Gastroesophageal sphincter (tissue), 4 donors: ENCODE data around the gene SFTA2. TPM values are rescaled to one million over a fixed set of nuclear protein-coding genes. Genes with fewer than 3 reads are reported as not detected.

Experiments used
- ATAC-seq: fragments of 150-250 bp; one replicate; pipeline ENCODE4 v1.9.1; 2016; ENCODE audit warnings: mild to moderate bottlenecking, moderate library complexity
- H3K27ac ChIP-seq, 4 donors: fragments of 200-600 bp; sonication (generic) in 3 of 4; 1 replicate in 3 of 4; 2 replicates in 1 of 4; pipeline ENCODE4 v1.5.1; 2016 to 2019
- H3K27me3 ChIP-seq: fragments of 200-600 bp; sonication (generic); one replicate; pipeline ENCODE4 v1.5.1; 2019
- H3K36me3 ChIP-seq, 2 donors: fragments of 200-600 bp; sonication (generic); one replicate each; pipeline ENCODE4 v1.5.1; 2019; ENCODE audit warnings: control low read depth in 1 of 2
- H3K4me1 ChIP-seq, 3 donors: fragments of 200-600 bp; sonication (generic); 1 replicate in 2 of 3; 2 replicates in 1 of 3; pipeline ENCODE4 v1.5.1; 2016 to 2019; ENCODE audit warnings: control low read depth in 2 of 3
- H3K4me3 ChIP-seq, 2 donors: fragments of 200-600 bp; sonication (generic); one replicate each; pipeline ENCODE4 v1.5.1; 2019; ENCODE audit warnings: mild to moderate bottlenecking in 1 of 2, moderate library complexity in 1 of 2
- H3K9me3 ChIP-seq, 3 donors: fragments of 200-600 bp; sonication (generic); one replicate each; pipeline ENCODE4 v1.5.1; 2017 to 2019; ENCODE audit warnings: control low read depth in 2 of 3
- CTCF ChIP-seq, 4 experiments: fragments of 200-600 bp in 2 of 4; fragments of 450-650 bp in 2 of 4; sonication (generic) in 1 of 4; IDR thresholded peaks; one replicate each; pipeline ENCODE4 v1.5.1; 2017 to 2019; ENCODE audit warnings: antibody characterized with exemption in 4 of 4, mild to moderate bottlenecking in 2 of 4, moderate library complexity in 2 of 4
- EP300 ChIP-seq: sonication (generic); formaldehyde crosslinking; IDR thresholded peaks from one replicate; pipeline ENCODE4 v1.6.1; 2017; ENCODE audit warnings: antibody characterized with exemption, mild to moderate bottlenecking
- POLR2A ChIP-seq, 2 donors: fragments of 450-650 bp; IDR thresholded peaks; one replicate each; pipeline ENCODE4 v1.6.1; 2017; ENCODE audit warnings: antibody characterized with exemption in 2 of 2, mild to moderate bottlenecking in 2 of 2, moderate library complexity in 1 of 2
- POLR2AphosphoS5 ChIP-seq: sonication (generic); formaldehyde crosslinking; IDR thresholded peaks from one replicate; pipeline ENCODE4 v1.6.1; 2017; ENCODE audit warnings: antibody characterized with exemption
- WGBS, 2 donors: methylation state at CpG; one replicate each; pipeline ENCODE4 v1.1.5; 2018; ENCODE audit warnings: low coverage in 1 of 2; 5-methylcytosine and 5-hydroxymethylcytosine counted together
- total RNA-seq, 4 donors: library from RNA; depleted of rRNA; stranded (reverse); fragments of >200 nt; gene quantifications; one replicate each; pipeline ENCODE4 v1.1.0, GENCODE V29; 2016

SFTA2 gene
- total RNA-seq, 4 donors from 2014 or later: not detected

GRCh38 chr6:30922447-30922852, 9.5 kb downstream of the SFTA2 start:
- peaks cover 0 to 96% of the 10 kb centered on the region in 2 donors for H3K36me3 ChIP-seq
- TF ChIP-seq POLR2A (IDR thresholded peaks at IDR 0.05): no peak
- no peak for TF ChIP-seq CTCF (IDR thresholded peaks at IDR 0.05)
- no peak for TF ChIP-seq POLR2AphosphoS5
- no peak for TF ChIP-seq EP300
- no peak overlapping the region for H3K27ac ChIP-seq
- no peaks in the 10 kb centered on the region for H3K9me3 ChIP-seq
- H3K4me1 ChIP-seq: no peaks in the 10 kb centered on the region
- ATAC-seq: no peak
- H3K27me3 ChIP-seq: no peaks in the 10 kb centered on the region
- H3K4me3 ChIP-seq: no peak overlapping the region
- 87% methylated on average over 3 of the region's 7 CpGs; no CpG with 5 or more reads in 1 of the 2 donors for WGBS, 2 donors

- peaks cover 0 to 73% of the 10 kb centered on the region in 2 donors for H3K36me3 ChIP-seq
- TF ChIP-seq CTCF (IDR thresholded peaks at IDR 0.05) (no peak), EP300 (no peak), POLR2AphosphoS5 (no peak), POLR2A (IDR thresholded peaks at IDR 0.05) (no peak)
Measured at GRCh38 chr6:30918670-30919069, 13.3 kb downstream of the SFTA2 start.

GRCh38 chr6:30917487-30917886, 14.5 kb downstream of the SFTA2 start:
- Histone ChIP-seq H3K4me3 (no peak overlapping the region), H3K4me1 (peaks cover 3 to 32% (median 17%) of the 10 kb centered on the region in 3 donors), H3K27ac (no peak overlapping the region), H3K36me3 (peaks cover 0 to 69% of the 10 kb centered on the region in 2 donors), H3K27me3 (no peaks in the 10 kb centered on the region), H3K9me3 (no peaks in the 10 kb centered on the region)
- ATAC-seq: no peak
- TF ChIP-seq CTCF (IDR thresholded peaks at IDR 0.05): no peak
- TF ChIP-seq POLR2A (IDR thresholded peaks at IDR 0.05): no peak
- no peak for TF ChIP-seq POLR2AphosphoS5
- TF ChIP-seq EP300: no peak
- 84 to 90% methylated on average over 6 of the region's 8 CpGs for WGBS, 2 donors

More at GRCh38 chr6:30918670-30919069, 13.3 kb downstream of the SFTA2 start:
- Histone ChIP-seq H3K4me3 (no peak overlapping the region), H3K27ac (no peak overlapping the region), H3K4me1 (peaks cover 3 to 23% (median 14%) of the 10 kb centered on the region in 3 donors), H3K27me3 (no peaks in the 10 kb centered on the region), H3K9me3 (no peaks in the 10 kb centered on the region)
- ATAC-seq: no peak
- 82 to 94% methylated on average over 8 of the region's 8 CpGs for WGBS, 2 donors

GRCh38 chr6:30917041-30917440, 14.9 kb downstream of the SFTA2 start:
- H3K4me1 ChIP-seq: peaks cover 3 to 32% (median 17%) of the 10 kb centered on the region in 3 donors
- H3K27me3 ChIP-seq: no peaks in the 10 kb centered on the region
- 87 to 89% methylated on average over 4 to 5 of the region's 7 CpGs for WGBS, 2 donors
- H3K9me3 ChIP-seq: no peaks in the 10 kb centered on the region
- no peak overlapping the region for H3K4me3 ChIP-seq
- no peak overlapping the region for H3K27ac ChIP-seq
- ATAC-seq: no peak
- TF ChIP-seq CTCF (IDR thresholded peaks at IDR 0.05): no peak
- no peak for TF ChIP-seq EP300
- TF ChIP-seq POLR2A (IDR thresholded peaks at IDR 0.05): no peak
- no peak for TF ChIP-seq POLR2AphosphoS5
- H3K36me3 ChIP-seq: peaks cover 0 to 69% of the 10 kb centered on the region in 2 donors

GRCh38 chr6:30915591-30915946, 16.4 kb downstream of the SFTA2 start:
- Histone ChIP-seq H3K4me3 (no peak overlapping the region), H3K36me3 (peaks cover 0 to 69% of the 10 kb centered on the region in 2 donors), H3K4me1 (peaks cover 3 to 32% (median 17%) of the 10 kb centered on the region in 3 donors), H3K27ac (peak overlapping the region; percentile 66 to 93 (median 92)), H3K27me3 (no peaks in the 10 kb centered on the region), H3K9me3 (no peaks in the 10 kb centered on the region)
- ATAC-seq: no peak
- TF ChIP-seq CTCF (IDR thresholded peaks at IDR 0.05) (peak in 3 of 4 experiments; percentile 63 to 72 (median 65)), POLR2A (IDR thresholded peaks at IDR 0.05) (no peak)
- 5 to 40% methylated on average over 2 to 4 of the region's 5 CpGs for WGBS, 2 donors
